ENCODE data around the gene GAREM1. TPM values are rescaled to one million over a fixed set of nuclear protein-coding genes. Genes with fewer than 3 reads are reported as not detected.

Gene GAREM1
- total RNA-seq, 1 experiment from 2014 or later = 0.11 TPM

GRCh38 chr18:32441533-32441932 is 29.1 kb downstream of the GAREM1 start:
- no peak for DNase-seq
- H3K4me3 ChIP-seq (ENCODE audit: low read length) = no peak overlapping the region
- H3K9ac ChIP-seq (ENCODE audit: low read length) = no peak overlapping the region
- H3K79me2 ChIP-seq (ENCODE audit: low read length) = no peaks in the 10 kb centered on the region
- no peaks in the 10 kb centered on the region for H4K20me1 ChIP-seq (ENCODE audit: insufficient read depth, low read depth, low read length)
- H3K27ac ChIP-seq (ENCODE audit: low read length) = no peak overlapping the region
- H2AFZ ChIP-seq (ENCODE audit: low read length) = no peak overlapping the region
- no peak overlapping the region for H3K4me2 ChIP-seq (ENCODE audit: low read depth, low read length, poor library complexity, severe bottlenecking)
- no peaks in the 10 kb centered on the region; the same call in 1 of the 2 replicates for H3K27me3 ChIP-seq (ENCODE audit: low read length)
- no peaks in the 10 kb centered on the region for H3K9me3 ChIP-seq (ENCODE audit: low read length)
- no peaks in the 10 kb centered on the region for H3K36me3 ChIP-seq (ENCODE audit: insufficient read depth, low read length)
- no peaks in the 10 kb centered on the region for H3K4me1 ChIP-seq (ENCODE audit: low read length)
- no peaks in the 10 kb centered on the region for H3K9me2 ChIP-seq (replicated peaks; ENCODE audit: insufficient read depth, low read length)

DNA sequence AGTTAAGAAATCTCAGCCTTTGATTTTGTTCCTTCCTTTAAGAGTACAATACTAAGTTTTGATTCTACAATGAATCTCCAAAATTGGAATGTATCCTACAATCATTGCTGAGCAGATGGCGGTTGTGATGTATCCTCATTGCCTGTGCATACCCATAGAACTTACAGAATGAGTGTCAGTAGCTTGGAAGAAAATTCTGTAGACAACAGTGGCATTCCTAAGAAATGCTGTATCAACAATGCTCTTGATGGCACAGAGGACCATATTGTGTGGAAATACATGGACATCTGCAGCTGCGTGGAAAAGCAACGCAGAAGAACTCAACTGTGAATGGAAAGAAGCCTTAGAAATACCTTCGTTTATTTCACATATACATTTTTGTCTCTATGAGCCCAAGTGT is 30.2 kb downstream of the GAREM1 start:
- H3K79me2 ChIP-seq (ENCODE audit: low read length) = no peaks in the 10 kb centered on the region
- H3K4me3 ChIP-seq (ENCODE audit: low read length) = no peak overlapping the region
- H3K4me1 ChIP-seq (ENCODE audit: low read length) = no peaks in the 10 kb centered on the region
- H3K36me3 ChIP-seq (ENCODE audit: insufficient read depth, low read length) = no peaks in the 10 kb centered on the region
- no peak overlapping the region for H3K9ac ChIP-seq (ENCODE audit: low read length)
- DNase-seq = no peak
- no peak overlapping the region for H3K4me2 ChIP-seq (ENCODE audit: low read depth, low read length, poor library complexity, severe bottlenecking)
- no peaks in the 10 kb centered on the region; the same call in 1 of the 2 replicates for H3K27me3 ChIP-seq (ENCODE audit: low read length)
- H4K20me1 ChIP-seq (ENCODE audit: insufficient read depth, low read depth, low read length) = no peaks in the 10 kb centered on the region
- no peak overlapping the region for H3K27ac ChIP-seq (ENCODE audit: low read length)
- no peaks in the 10 kb centered on the region for H3K9me2 ChIP-seq (replicated peaks; ENCODE audit: insufficient read depth, low read length)
- H3K9me3 ChIP-seq (ENCODE audit: low read length) = no peaks in the 10 kb centered on the region
- no peak overlapping the region for H2AFZ ChIP-seq (ENCODE audit: low read length)

- Histone ChIP-seq H3K79me2 (ENCODE audit: low read length) (no peaks in the 10 kb centered on the region), H4K20me1 (ENCODE audit: insufficient read depth, low read depth, low read length) (no peaks in the 10 kb centered on the region), H2AFZ (ENCODE audit: low read length) (no peak overlapping the region), H3K9me2 (replicated peaks; ENCODE audit: insufficient read depth, low read length) (no peaks in the 10 kb centered on the region), H3K27ac (ENCODE audit: low read length) (no peak overlapping the region), H3K27me3 (ENCODE audit: low read length) (no peaks in the 10 kb centered on the region), H3K4me3 (ENCODE audit: low read length) (no peak overlapping the region), H3K9ac (ENCODE audit: low read length) (no peak overlapping the region), H3K4me2 (ENCODE audit: low read depth, low read length, poor library complexity, severe bottlenecking) (no peak overlapping the region), H3K9me3 (ENCODE audit: low read length) (no peaks in the 10 kb centered on the region), H3K36me3 (ENCODE audit: insufficient read depth, low read length) (no peaks in the 10 kb centered on the region), H3K4me1 (ENCODE audit: low read length) (no peaks in the 10 kb centered on the region)
- no peak for DNase-seq
Measured at GRCh38 chr18:32439802-32440201, 30.9 kb downstream of the GAREM1 start.

DNA sequence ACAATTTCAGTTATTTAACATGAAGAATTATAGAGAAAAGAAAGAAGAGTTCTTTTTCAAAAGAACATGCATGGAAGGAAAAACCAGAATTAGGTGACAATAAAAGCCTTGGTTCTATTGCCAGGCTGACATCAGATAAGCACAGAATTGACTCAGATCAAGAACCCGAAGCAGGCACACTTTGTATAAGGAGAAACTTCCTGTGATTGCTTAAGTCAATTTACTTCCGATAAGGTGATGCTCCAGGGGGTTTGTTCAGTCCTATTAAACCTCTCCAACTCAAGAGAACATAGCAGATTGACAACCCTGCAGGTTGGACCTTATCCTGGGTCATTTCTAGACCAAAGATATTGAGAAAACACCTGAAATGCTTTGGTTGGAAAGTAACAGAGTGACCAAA is 31.4 kb downstream of the GAREM1 start:
- no peak overlapping the region for H3K4me2 ChIP-seq (ENCODE audit: low read depth, low read length, poor library complexity, severe bottlenecking)

DNA sequence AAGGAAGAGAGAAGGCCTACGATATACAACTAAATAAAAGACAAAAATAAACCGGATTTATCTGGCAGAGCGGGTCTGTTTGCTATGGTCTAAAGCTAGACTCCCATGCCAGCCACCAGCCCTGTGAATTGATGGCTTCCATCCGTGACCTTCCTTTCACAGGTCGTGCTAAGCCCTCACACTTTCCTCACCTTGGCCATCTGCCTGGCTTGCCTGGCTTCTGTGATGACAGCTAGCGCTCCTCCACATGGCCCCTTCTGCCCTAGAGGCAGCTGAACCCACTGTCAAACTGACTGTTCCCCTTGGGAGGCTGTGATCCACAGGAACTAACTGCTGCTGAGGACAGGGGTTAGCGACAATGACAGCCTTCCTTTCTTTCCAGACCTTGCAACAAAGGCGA is 32.5 kb downstream of the GAREM1 start:
- Histone ChIP-seq H3K36me3 (ENCODE audit: insufficient read depth, low read length) (no peaks in the 10 kb centered on the region), H3K9ac (ENCODE audit: low read length) (no peak overlapping the region), H3K4me2 (ENCODE audit: low read depth, low read length, poor library complexity, severe bottlenecking) (no peak overlapping the region), H3K27ac (ENCODE audit: low read length) (no peak overlapping the region), H4K20me1 (ENCODE audit: insufficient read depth, low read depth, low read length) (no peaks in the 10 kb centered on the region), H3K4me3 (ENCODE audit: low read length) (no peak overlapping the region), H2AFZ (ENCODE audit: low read length) (no peak overlapping the region), H3K79me2 (ENCODE audit: low read length) (no peaks in the 10 kb centered on the region), H3K9me2 (replicated peaks; ENCODE audit: insufficient read depth, low read length) (no peaks in the 10 kb centered on the region), H3K4me1 (ENCODE audit: low read length) (no peaks in the 10 kb centered on the region), H3K27me3 (ENCODE audit: low read length) (no peaks in the 10 kb centered on the region), H3K9me3 (ENCODE audit: low read length) (no peaks in the 10 kb centered on the region)
- no peak for DNase-seq

More for the DNA sequence above, 31.4 kb downstream of the GAREM1 start:
- H3K9ac ChIP-seq (ENCODE audit: low read length) = no peak overlapping the region
- no peaks in the 10 kb centered on the region for H3K9me2 ChIP-seq (replicated peaks; ENCODE audit: insufficient read depth, low read length)
- no peak overlapping the region for H3K27ac ChIP-seq (ENCODE audit: low read length)
- no peak for DNase-seq
- H3K9me3 ChIP-seq (ENCODE audit: low read length) = no peaks in the 10 kb centered on the region
- no peaks in the 10 kb centered on the region for H3K36me3 ChIP-seq (ENCODE audit: insufficient read depth, low read length)
- no peaks in the 10 kb centered on the region for H3K4me1 ChIP-seq (ENCODE audit: low read length)
- no peaks in the 10 kb centered on the region for H3K79me2 ChIP-seq (ENCODE audit: low read length)
- H3K4me3 ChIP-seq (ENCODE audit: low read length) = no peak overlapping the region
- H2AFZ ChIP-seq (ENCODE audit: low read length) = no peak overlapping the region
- H3K27me3 ChIP-seq (ENCODE audit: low read length) = no peaks in the 10 kb centered on the region
- no peaks in the 10 kb centered on the region for H4K20me1 ChIP-seq (ENCODE audit: insufficient read depth, low read depth, low read length)

GRCh38 chr18:32437100-32437834 is 33.4 kb downstream of the GAREM1 start:
- Histone ChIP-seq H2AFZ (ENCODE audit: low read length) (no peak overlapping the region), H3K9ac (ENCODE audit: low read length) (no peak overlapping the region), H3K79me2 (ENCODE audit: low read length) (no peaks in the 10 kb centered on the region), H3K4me2 (ENCODE audit: low read depth, low read length, poor library complexity, severe bottlenecking) (no peak overlapping the region), H3K36me3 (ENCODE audit: insufficient read depth, low read length) (no peaks in the 10 kb centered on the region), H3K4me3 (ENCODE audit: low read length) (no peak overlapping the region), H3K27ac (ENCODE audit: low read length) (no peak overlapping the region), H3K9me3 (ENCODE audit: low read length) (no peaks in the 10 kb centered on the region), H3K27me3 (ENCODE audit: low read length) (no peaks in the 10 kb centered on the region), H3K9me2 (replicated peaks; ENCODE audit: insufficient read depth, low read length) (no peaks in the 10 kb centered on the region), H3K4me1 (ENCODE audit: low read length) (no peaks in the 10 kb centered on the region), H4K20me1 (ENCODE audit: insufficient read depth, low read depth, low read length) (no peaks in the 10 kb centered on the region)
- no peak for DNase-seq

DNA sequence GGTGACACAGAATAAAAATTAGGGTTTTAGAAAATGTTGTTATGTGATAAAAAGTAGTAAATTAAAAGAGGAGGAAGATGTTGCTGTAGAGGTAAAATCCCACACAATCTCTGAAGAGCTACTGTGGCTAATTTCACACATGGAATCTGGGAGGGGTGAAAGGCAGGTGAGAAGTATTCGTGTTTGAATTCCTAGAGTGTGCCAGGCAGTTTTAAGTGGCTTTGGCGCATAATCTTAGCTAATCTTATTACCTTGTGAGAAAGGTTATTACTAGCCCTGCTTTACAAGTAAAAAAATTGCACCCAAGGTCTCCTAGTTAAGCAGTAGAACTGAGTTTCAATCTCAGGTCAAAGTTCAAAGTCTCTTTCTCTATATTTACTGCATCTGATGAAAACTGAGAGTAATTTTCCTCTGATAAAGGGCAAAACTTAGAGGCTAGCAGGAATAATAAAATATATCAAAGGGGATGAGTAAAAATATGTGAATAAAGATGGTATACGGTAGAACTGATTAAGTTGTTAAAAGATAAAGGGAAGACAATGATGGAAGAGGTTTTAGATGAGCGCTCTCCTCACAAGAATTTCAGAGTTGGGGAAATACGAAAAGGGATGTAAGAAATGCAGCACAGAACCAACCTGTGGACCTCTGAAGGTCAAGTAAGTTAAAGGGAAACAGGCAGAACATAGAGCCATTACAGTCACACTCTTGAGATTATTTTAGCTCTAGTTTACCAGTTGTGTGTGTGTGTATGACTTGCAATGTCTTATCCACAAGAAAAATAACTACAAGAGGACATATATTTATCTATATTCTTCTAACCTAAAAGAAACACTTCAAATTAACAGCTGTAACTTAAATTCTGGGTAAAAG is 34.8 kb downstream of the GAREM1 start:
- H4K20me1 ChIP-seq (ENCODE audit: insufficient read depth, low read depth, low read length) = no peaks in the 10 kb centered on the region
- no peak for DNase-seq
- no peak overlapping the region for H2AFZ ChIP-seq (ENCODE audit: low read length)
- no peak overlapping the region for H3K9ac ChIP-seq (ENCODE audit: low read length)
- H3K9me2 ChIP-seq (replicated peaks; ENCODE audit: insufficient read depth, low read length) = no peaks in the 10 kb centered on the region
- H3K4me2 ChIP-seq (ENCODE audit: low read depth, low read length, poor library complexity, severe bottlenecking) = no peak overlapping the region
- no peaks in the 10 kb centered on the region for H3K9me3 ChIP-seq (ENCODE audit: low read length)
- H3K4me1 ChIP-seq (ENCODE audit: low read length) = no peaks in the 10 kb centered on the region
- no peaks in the 10 kb centered on the region for H3K79me2 ChIP-seq (ENCODE audit: low read length)
- no peaks in the 10 kb centered on the region for H3K36me3 ChIP-seq (ENCODE audit: insufficient read depth, low read length)
- no peak overlapping the region for H3K27ac ChIP-seq (ENCODE audit: low read length)
- H3K4me3 ChIP-seq (ENCODE audit: low read length) = no peak overlapping the region
- H3K27me3 ChIP-seq (ENCODE audit: low read length) = no peaks in the 10 kb centered on the region

DNA sequence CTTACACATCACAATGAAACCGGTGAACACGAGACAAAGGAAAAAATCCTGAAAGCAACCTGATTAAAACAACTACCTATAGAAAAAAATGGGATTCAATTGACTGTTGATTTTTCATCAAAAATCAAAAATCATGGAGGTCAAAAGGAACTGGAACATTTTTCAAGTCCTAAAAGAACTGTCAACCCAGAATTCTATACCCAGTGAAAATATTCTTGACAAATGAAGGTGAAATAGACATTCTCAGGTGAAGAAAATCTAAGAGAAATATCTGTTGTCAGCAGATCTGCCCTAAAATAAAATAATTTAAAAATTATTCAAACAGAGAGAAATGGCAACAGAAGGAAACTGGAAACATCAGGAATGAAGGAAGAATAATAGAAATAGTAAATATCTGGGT is 38.9 kb downstream of the GAREM1 start:
- Histone ChIP-seq H4K20me1 (ENCODE audit: insufficient read depth, low read depth, low read length) (no peaks in the 10 kb centered on the region), H3K4me2 (ENCODE audit: low read depth, low read length, poor library complexity, severe bottlenecking) (no peak overlapping the region), H3K4me3 (ENCODE audit: low read length) (no peak overlapping the region), H3K27me3 (ENCODE audit: low read length) (no peaks in the 10 kb centered on the region), H3K27ac (ENCODE audit: low read length) (no peak overlapping the region), H3K9me2 (replicated peaks; ENCODE audit: insufficient read depth, low read length) (no peaks in the 10 kb centered on the region), H2AFZ (ENCODE audit: low read length) (no peak overlapping the region), H3K36me3 (ENCODE audit: insufficient read depth, low read length) (no peaks in the 10 kb centered on the region), H3K79me2 (ENCODE audit: low read length) (no peaks in the 10 kb centered on the region), H3K4me1 (ENCODE audit: low read length) (no peaks in the 10 kb centered on the region), H3K9ac (ENCODE audit: low read length) (no peak overlapping the region), H3K9me3 (ENCODE audit: low read length) (no peaks in the 10 kb centered on the region)
- DNase-seq = no peak
